ENCODE data around the gene RNF141.

Gene RNF141

DNA sequence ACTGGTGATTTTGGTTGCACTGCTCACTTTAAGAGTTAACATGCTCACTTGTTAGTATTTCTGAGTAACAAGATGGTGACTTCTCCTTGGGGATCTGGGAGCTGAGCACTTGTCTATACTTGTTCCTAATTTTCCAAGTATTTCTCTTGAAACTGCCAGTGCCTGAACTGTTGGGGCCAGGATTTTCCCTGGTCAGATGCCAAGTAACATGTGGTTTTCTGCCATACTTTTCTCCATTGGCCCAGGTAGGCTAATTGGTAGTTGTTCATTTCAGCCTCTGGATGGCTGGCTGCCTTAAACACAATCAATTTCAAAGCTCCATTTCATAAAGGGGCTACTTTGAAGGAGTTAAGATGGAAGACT lies 35.0 kb downstream of the RNF141 start:
- H3K36me3 ChIP-seq (ENCODE audit: control insufficient read depth in 2 of 2, insufficient read depth in 1 of 2, low read length in 2 of 2), result peaks cover 0 to 4% of the 10 kb centered on the region in 2 experiments; a peak in 1 of 3 replicates
- CTCF ChIA-PET, result interaction anchor here (0.6 kb wide), 2 partner anchors 11 to 80 kb away, joined by 3 read pairs; no protein-coding TSS in a partner anchor

DNA sequence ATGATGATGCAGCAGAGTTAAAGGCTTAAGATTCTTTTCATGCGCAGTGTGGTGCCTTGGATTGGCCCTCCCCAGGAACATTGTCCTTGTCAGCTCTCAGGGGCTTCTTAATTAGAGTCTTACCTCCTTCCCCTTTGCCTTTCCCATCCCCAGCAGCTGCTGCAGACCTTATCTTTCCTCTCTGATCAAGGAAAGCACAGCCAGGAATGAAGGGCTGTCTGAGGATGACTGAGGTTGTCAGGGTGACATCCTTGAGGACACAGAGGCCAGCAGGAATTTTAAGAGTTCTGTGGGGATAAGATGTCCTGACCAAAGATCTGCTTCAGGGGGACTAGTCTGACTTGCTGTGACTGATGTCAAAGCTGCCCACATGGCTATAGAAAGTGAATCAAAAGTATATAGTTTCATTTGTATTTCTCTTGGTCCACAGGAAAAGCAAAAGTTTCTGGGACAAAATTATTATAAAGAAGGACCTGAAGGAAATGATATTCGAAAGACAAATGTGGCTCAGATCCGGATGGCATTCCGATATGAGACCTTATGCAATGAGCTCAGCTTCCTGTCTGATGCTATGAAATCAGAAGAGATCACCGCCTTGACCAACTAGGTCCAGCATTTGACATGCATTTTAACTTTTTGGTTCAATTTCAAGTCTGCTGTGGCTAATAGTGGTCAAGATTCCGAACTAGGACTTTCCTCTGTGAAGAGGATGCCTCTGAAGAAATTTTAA lies 35.5 kb downstream of the RNF141 start:
- POLR2A ChIA-PET, result no interaction called here

More for the DNA sequence above, 35.0 kb downstream of the RNF141 start:
- Histone ChIP-seq H3K27ac (ENCODE audit: extremely low read depth, low read depth, low read length) (no peak overlapping the region), H3K4me1 (ENCODE audit: control insufficient read depth, insufficient read depth, low read length) (no peaks in the 10 kb centered on the region), H3K4me3 (ENCODE audit: low read depth, low read length) (no peak overlapping the region), H3K9me3 (ENCODE audit: control insufficient read depth, insufficient read depth, low read depth, low read length) (no peaks in the 10 kb centered on the region)
- TF ChIP-seq, protein P1, sequence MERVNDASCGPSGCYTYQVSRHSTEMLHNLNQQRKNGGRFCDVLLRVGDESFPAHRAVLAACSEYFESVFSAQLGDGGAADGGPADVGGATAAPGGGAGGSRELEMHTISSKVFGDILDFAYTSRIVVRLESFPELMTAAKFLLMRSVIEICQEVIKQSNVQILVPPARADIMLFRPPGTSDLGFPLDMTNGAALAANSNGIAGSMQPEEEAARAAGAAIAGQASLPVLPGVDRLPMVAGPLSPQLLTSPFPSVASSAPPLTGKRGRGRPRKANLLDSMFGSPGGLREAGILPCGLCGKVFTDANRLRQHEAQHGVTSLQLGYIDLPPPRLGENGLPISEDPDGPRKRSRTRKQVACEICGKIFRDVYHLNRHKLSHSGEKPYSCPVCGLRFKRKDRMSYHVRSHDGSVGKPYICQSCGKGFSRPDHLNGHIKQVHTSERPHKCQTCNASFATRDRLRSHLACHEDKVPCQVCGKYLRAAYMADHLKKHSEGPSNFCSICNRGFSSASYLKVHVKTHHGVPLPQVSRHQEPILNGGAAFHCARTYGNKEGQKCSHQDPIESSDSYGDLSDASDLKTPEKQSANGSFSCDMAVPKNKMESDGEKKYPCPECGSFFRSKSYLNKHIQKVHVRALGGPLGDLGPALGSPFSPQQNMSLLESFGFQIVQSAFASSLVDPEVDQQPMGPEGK (tag by site-specific recombination; IDR thresholded peaks at IDR 0.05), result no peak
- TF ChIP-seq, protein P2, sequence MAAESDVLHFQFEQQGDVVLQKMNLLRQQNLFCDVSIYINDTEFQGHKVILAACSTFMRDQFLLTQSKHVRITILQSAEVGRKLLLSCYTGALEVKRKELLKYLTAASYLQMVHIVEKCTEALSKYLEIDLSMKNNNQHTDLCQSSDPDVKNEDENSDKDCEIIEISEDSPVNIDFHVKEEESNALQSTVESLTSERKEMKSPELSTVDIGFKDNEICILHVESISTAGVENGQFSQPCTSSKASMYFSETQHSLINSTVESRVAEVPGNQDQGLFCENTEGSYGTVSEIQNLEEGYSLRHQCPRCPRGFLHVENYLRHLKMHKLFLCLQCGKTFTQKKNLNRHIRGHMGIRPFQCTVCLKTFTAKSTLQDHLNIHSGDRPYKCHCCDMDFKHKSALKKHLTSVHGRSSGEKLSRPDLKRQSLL (tag by site-specific recombination; IDR thresholded peaks at IDR 0.05), result no peak
- TF ChIP-seq ZFHX2 (tag by site-specific recombination; conservative IDR thresholded peaks at IDR 0.05), result no peak
- TF ChIP-seq GLI2 (tag by site-specific recombination; IDR thresholded peaks at IDR 0.05; ENCODE audit: borderline replicate concordance, low read depth), result no peak
- POLR2A ChIA-PET, result no interaction called here

DNA sequence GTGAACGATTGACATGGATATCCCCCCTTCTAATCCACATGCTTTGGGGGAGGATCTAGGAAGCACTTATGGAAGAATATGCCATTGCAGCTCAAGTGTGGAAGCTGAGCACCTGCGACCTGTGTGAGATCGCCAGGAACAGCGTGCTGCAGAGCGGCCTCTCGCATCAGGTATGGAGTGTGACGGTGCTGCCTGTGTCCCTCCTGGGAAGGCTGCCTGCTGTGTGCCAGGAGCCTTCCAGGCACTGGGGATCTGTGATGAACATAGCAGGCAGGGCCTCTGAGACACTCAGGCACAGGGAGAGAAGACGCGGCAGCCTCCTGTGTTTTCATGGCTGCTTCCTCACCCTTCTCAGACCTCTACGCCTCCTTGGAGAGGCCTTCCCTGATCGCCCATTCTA lies 36.5 kb downstream of the RNF141 start:
- peaks cover 0 to 13% of the 10 kb centered on the region in 2 experiments; a peak in 1 of 3 replicates for H3K36me3 ChIP-seq (ENCODE audit: control insufficient read depth in 2 of 2, insufficient read depth in 1 of 2, low read length in 2 of 2)
- ChIA-PET CTCF (no interaction called here), POLR2A (no interaction called here)
- H3K4me3 ChIP-seq (ENCODE audit: low read depth, low read length), result no peak overlapping the region
- H3K9me3 ChIP-seq (ENCODE audit: control insufficient read depth, insufficient read depth, low read depth, low read length), result no peaks in the 10 kb centered on the region
- H3K4me1 ChIP-seq (ENCODE audit: control insufficient read depth, insufficient read depth, low read length), result no peaks in the 10 kb centered on the region
- H3K27ac ChIP-seq (ENCODE audit: extremely low read depth, low read depth, low read length), result no peak overlapping the region
- TF ChIP-seq ZNF155 (tag by site-specific recombination; IDR thresholded peaks at IDR 0.05) (no peak), ZNF660 (tag by site-specific recombination; IDR thresholded peaks at IDR 0.05) (no peak), ZFP69B (tag by site-specific recombination; IDR thresholded peaks at IDR 0.05) (no peak), ZNF529 (tag by site-specific recombination; IDR thresholded peaks at IDR 0.05; ENCODE audit: insufficient replicate concordance) (no peak), ZNF335 (tag by site-specific recombination; conservative IDR thresholded peaks at IDR 0.05) (no peak), ZNF621 (tag by site-specific recombination; IDR thresholded peaks at IDR 0.05) (no peak), ZNF776 (tag by site-specific recombination; IDR thresholded peaks at IDR 0.05; ENCODE audit: borderline replicate concordance) (no peak), ZNF350 (tag by site-specific recombination; IDR thresholded peaks at IDR 0.05) (no peak), ZNF302 (tag by site-specific recombination; IDR thresholded peaks at IDR 0.05; ENCODE audit: low read depth) (no peak), ZNF416 (tag by site-specific recombination; IDR thresholded peaks at IDR 0.05) (no peak), ZNF561 (tag by site-specific recombination; IDR thresholded peaks at IDR 0.05; ENCODE audit: borderline replicate concordance) (no peak), ZNF768 (tag by site-specific recombination; IDR thresholded peaks at IDR 0.05) (no peak), ZNF211 (tag by site-specific recombination; IDR thresholded peaks at IDR 0.05; ENCODE audit: low read depth) (no peak)
- TF ChIP-seq, protein P3, sequence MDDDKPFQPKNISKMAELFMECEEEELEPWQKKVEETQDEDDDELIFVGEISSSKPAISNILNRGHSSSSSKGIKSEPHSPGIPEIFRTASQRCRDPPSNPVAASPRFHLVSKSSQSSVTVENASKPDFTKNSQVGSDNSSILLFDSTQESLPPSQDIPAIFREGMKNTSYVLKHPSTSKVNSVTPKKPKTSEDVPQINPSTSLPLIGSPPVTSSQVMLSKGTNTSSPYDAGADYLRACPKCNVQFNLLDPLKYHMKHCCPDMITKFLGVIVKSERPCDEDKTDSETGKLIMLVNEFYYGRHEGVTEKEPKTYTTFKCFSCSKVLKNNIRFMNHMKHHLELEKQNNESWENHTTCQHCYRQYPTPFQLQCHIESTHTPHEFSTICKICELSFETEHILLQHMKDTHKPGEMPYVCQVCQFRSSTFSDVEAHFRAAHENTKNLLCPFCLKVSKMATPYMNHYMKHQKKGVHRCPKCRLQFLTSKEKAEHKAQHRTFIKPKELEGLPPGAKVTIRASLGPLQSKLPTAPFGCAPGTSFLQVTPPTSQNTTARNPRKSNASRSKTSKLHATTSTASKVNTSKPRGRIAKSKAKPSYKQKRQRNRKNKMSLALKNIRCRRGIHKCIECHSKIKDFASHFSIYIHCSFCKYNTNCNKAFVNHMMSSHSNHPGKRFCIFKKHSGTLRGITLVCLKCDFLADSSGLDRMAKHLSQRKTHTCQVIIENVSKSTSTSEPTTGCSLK (tag by site-specific recombination; IDR thresholded peaks at IDR 0.05), result no peak
- TF ChIP-seq, protein P4, sequence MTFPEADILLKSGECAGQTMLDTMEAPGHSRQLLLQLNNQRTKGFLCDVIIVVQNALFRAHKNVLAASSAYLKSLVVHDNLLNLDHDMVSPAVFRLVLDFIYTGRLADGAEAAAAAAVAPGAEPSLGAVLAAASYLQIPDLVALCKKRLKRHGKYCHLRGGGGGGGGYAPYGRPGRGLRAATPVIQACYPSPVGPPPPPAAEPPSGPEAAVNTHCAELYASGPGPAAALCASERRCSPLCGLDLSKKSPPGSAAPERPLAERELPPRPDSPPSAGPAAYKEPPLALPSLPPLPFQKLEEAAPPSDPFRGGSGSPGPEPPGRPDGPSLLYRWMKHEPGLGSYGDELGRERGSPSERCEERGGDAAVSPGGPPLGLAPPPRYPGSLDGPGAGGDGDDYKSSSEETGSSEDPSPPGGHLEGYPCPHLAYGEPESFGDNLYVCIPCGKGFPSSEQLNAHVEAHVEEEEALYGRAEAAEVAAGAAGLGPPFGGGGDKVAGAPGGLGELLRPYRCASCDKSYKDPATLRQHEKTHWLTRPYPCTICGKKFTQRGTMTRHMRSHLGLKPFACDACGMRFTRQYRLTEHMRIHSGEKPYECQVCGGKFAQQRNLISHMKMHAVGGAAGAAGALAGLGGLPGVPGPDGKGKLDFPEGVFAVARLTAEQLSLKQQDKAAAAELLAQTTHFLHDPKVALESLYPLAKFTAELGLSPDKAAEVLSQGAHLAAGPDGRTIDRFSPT (tag by site-specific recombination; IDR thresholded peaks at IDR 0.05), result no peak
- TF ChIP-seq, protein P5, sequence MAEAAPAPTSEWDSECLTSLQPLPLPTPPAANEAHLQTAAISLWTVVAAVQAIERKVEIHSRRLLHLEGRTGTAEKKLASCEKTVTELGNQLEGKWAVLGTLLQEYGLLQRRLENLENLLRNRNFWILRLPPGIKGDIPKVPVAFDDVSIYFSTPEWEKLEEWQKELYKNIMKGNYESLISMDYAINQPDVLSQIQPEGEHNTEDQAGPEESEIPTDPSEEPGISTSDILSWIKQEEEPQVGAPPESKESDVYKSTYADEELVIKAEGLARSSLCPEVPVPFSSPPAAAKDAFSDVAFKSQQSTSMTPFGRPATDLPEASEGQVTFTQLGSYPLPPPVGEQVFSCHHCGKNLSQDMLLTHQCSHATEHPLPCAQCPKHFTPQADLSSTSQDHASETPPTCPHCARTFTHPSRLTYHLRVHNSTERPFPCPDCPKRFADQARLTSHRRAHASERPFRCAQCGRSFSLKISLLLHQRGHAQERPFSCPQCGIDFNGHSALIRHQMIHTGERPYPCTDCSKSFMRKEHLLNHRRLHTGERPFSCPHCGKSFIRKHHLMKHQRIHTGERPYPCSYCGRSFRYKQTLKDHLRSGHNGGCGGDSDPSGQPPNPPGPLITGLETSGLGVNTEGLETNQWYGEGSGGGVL (tag by site-specific recombination; IDR thresholded peaks at IDR 0.05), result no peak

More for the DNA sequence above, 35.5 kb downstream of the RNF141 start:
- peaks cover 0 to 7% of the 10 kb centered on the region in 2 experiments; a peak in 1 of 3 replicates for H3K36me3 ChIP-seq (ENCODE audit: control insufficient read depth in 2 of 2, insufficient read depth in 1 of 2, low read length in 2 of 2)
- CTCF ChIA-PET, result interaction anchor here (0.6 kb wide), 4 partner anchors 12 to 645 kb away, joined by 3 to 5 read pairs (median 3); no protein-coding TSS in a partner anchor
- no peak overlapping the region for H3K4me3 ChIP-seq (ENCODE audit: low read depth, low read length)
- TF ChIP-seq ZNF621 (tag by site-specific recombination; IDR thresholded peaks at IDR 0.05) (no peak), KLF7 (tag by site-specific recombination; IDR thresholded peaks at IDR 0.05; ENCODE audit: borderline replicate concordance) (no peak), ZNF132 (tag by site-specific recombination; IDR thresholded peaks at IDR 0.05; ENCODE audit: borderline replicate concordance) (no peak), ZNF473 (tag by site-specific recombination; IDR thresholded peaks at IDR 0.05) (no peak)
- no peaks in the 10 kb centered on the region for H3K9me3 ChIP-seq (ENCODE audit: control insufficient read depth, insufficient read depth, low read depth, low read length)
- H3K4me1 ChIP-seq (ENCODE audit: control insufficient read depth, insufficient read depth, low read length), result no peaks in the 10 kb centered on the region
- no peak overlapping the region for H3K27ac ChIP-seq (ENCODE audit: extremely low read depth, low read depth, low read length)
